Thoracic aorta (tissue), 2 donors: ENCODE measurements around the gene TBX6. TPM values are rescaled to one million over a fixed set of nuclear protein-coding genes. Genes with fewer than 3 reads are reported as not detected.

Source experiments
- ATAC-seq: fragments of 150-250 bp; one replicate; pipeline ENCODE4 v1.8.0; 2017; ENCODE audit warnings: low read depth; ENCODE audit not compliant: insufficient number of reproducible peaks, low FRiP score
- DNase-seq: peaks from one replicate; pipeline ENCODE4 v3.0.0-alpha.2; 2020; ENCODE audit warnings: low spot score
- H3K27ac ChIP-seq, 2 donors: fragments of 200-600 bp; sonication (generic); 1 replicate in 1 of 2; 2 replicates in 1 of 2; pipeline ENCODE4 v1.5.1; 2016; ENCODE audit warnings: mild to moderate bottlenecking in 2 of 2, moderate library complexity in 2 of 2
- H3K27me3 ChIP-seq: fragments of 200-600 bp; sonication (generic); replicated peaks from 2 replicates; pipeline ENCODE4 v1.6.0; 2016; ENCODE audit warnings: mild to moderate bottlenecking; ENCODE audit not compliant: insufficient read depth
- H3K36me3 ChIP-seq: fragments of 200-600 bp; sonication (generic); one replicate; pipeline ENCODE4 v1.5.1; 2016
- H3K4me1 ChIP-seq, 2 donors: fragments of 200-600 bp; sonication (generic); 1 replicate in 1 of 2; 2 replicates in 1 of 2; pipeline versions ENCODE4 v1.5.1 to v1.6.0; 2016; ENCODE audit warnings: low read depth in 2 of 2, mild to moderate bottlenecking in 1 of 2; ENCODE audit not compliant: control insufficient read depth in 1 of 2
- H3K4me3 ChIP-seq: fragments of 200-600 bp; sonication (generic); 2 replicates; pipeline ENCODE4 v1.5.1; 2016; ENCODE audit warnings: mild to moderate bottlenecking
- H3K9me3 ChIP-seq: fragments of 200-600 bp; sonication (generic); 2 replicates; pipeline ENCODE4 v1.5.1; 2016
- CTCF ChIP-seq: fragments of 200-600 bp; sonication (generic); IDR thresholded peaks from one replicate; pipeline ENCODE4 v1.5.1; 2019; ENCODE audit warnings: antibody characterized with exemption
- total RNA-seq, 2 donors: library from RNA; depleted of rRNA; stranded (reverse); fragments of >200 nt; gene quantifications; one replicate each; pipeline versions ENCODE4 v1.1.0 to v1.2.3, GENCODE V29; 2016

Gene TBX6
- total RNA-seq, 2 donors from 2014 or later, result 0.56 TPM; not detected in 1

- no peaks in the 10 kb centered on the region for H3K36me3 ChIP-seq
- no peak overlapping the region for H3K27ac ChIP-seq
- no peak for DNase-seq
- no peak for ATAC-seq
- H3K4me3 ChIP-seq, result no peak overlapping the region
- H3K4me1 ChIP-seq, result peaks cover 7 to 9% of the 10 kb centered on the region in 2 donors
- H3K27me3 ChIP-seq, result no peaks in the 10 kb centered on the region
- TF ChIP-seq CTCF, result no peak
- H3K9me3 ChIP-seq, result no peaks in the 10 kb centered on the region
These were observed 36.7 kb downstream of the TBX6 start for GRCh38 chr16:30054959-30055553.

GRCh38 chr16:30054451-30054850 lies 37.3 kb downstream of the TBX6 start:
- no peak for TF ChIP-seq CTCF
- Histone ChIP-seq H3K4me3 (no peak overlapping the region), H3K4me1 (peaks cover 7 to 9% of the 10 kb centered on the region in 2 donors), H3K27ac (no peak overlapping the region), H3K27me3 (no peaks in the 10 kb centered on the region), H3K9me3 (no peaks in the 10 kb centered on the region), H3K36me3 (no peaks in the 10 kb centered on the region)
- no peak for ATAC-seq
- DNase-seq, result no peak

- DNase-seq (no peak), ATAC-seq (peak; percentile 16)
- peak overlapping the region; percentile 88 for H3K4me3 ChIP-seq
- peak overlapping the region; percentile 27 to 60 for H3K27ac ChIP-seq
- no peaks in the 10 kb centered on the region for H3K27me3 ChIP-seq
- no peaks in the 10 kb centered on the region for H3K9me3 ChIP-seq
- H3K36me3 ChIP-seq, result no peaks in the 10 kb centered on the region
- peaks cover 7 to 9% of the 10 kb centered on the region in 2 donors for H3K4me1 ChIP-seq
- no peak for TF ChIP-seq CTCF
These were observed 38.2 kb downstream of the TBX6 start for GRCh38 chr16:30053376-30054015.

- Histone ChIP-seq H3K9me3 (no peaks in the 10 kb centered on the region), H3K27me3 (no peaks in the 10 kb centered on the region), H3K4me3 (peak overlapping the region; percentile 88), H3K36me3 (no peaks in the 10 kb centered on the region), H3K27ac (peak overlapping the region; percentile 27 to 60), H3K4me1 (peaks cover 7 to 9% of the 10 kb centered on the region in 2 donors)
- ATAC-seq, result peak; percentile 55
- no peak for TF ChIP-seq CTCF
- peak; percentile 67 for DNase-seq
These were observed 38.9 kb downstream of the TBX6 start for GRCh38 chr16:30052671-30053372.

- no peaks in the 10 kb centered on the region for H3K36me3 ChIP-seq
- H3K9me3 ChIP-seq, result no peaks in the 10 kb centered on the region
- H3K4me1 ChIP-seq, result peaks cover 7 to 9% of the 10 kb centered on the region in 2 donors
- no peak for ATAC-seq
- no peak for DNase-seq
- no peaks in the 10 kb centered on the region for H3K27me3 ChIP-seq
- no peak overlapping the region for H3K4me3 ChIP-seq
- TF ChIP-seq CTCF, result no peak
- no peak overlapping the region for H3K27ac ChIP-seq
These were observed 40.2 kb downstream of the TBX6 start for GRCh38 chr16:30051518-30051917.
